ENCODE results near the gene TAX1BP3.

TAX1BP3 gene

GRCh38 chr17:3627769-3628167, 40.6 kb downstream of the TAX1BP3 start:
- no peak for DNase-seq (ENCODE audit: low read depth in 2 of 3, low spot score in 1 of 3)

- DNase-seq (ENCODE audit: low read depth in 2 of 3, low spot score in 1 of 3) = no peak
These were observed 41.3 kb downstream of the TAX1BP3 start for GRCh38 chr17:3626831-3627768.

- DNase-seq (ENCODE audit: low read depth in 2 of 3, low spot score in 1 of 3) = no peak
These were observed 45.3 kb downstream of the TAX1BP3 start for GRCh38 chr17:3622977-3623594.

GRCh38 chr17:3621146-3621720, 47.1 kb downstream of the TAX1BP3 start:
- DNase-seq (ENCODE audit: low read depth in 2 of 3, low spot score in 1 of 3) = no peak

- no peak for DNase-seq (ENCODE audit: low read depth in 2 of 3, low spot score in 1 of 3)
These were observed 53.1 kb downstream of the TAX1BP3 start for GRCh38 chr17:3615160-3615870.

- DNase-seq (ENCODE audit: low read depth in 2 of 3, low spot score in 1 of 3) = no peak
These were observed 55.3 kb downstream of the TAX1BP3 start for GRCh38 chr17:3613124-3613523.

Data from stimulated activated CD4-positive, alpha-beta T cell treated with anti-CD3 and anti-CD28 coated beads, Interleukin-12 subunit alpha, Interleukin-12 subunit beta, amount 100 ng/mL, for 48 hours (primary cell).